Effector memory CD4-positive, alpha-beta T cell (primary cell): Measurements from ENCODE around the gene DNAH12.

ENCODE experiments used
- DNase-seq, 3 donors: peaks; one replicate each; pipeline ENCODE4 v3.0.0-alpha.2; 2020
- H3K27ac ChIP-seq: 2 replicates; pipeline ENCODE4 v1.7.0; 2013; ENCODE audit warnings: mild to moderate bottlenecking, low read length, moderate library complexity; ENCODE audit not compliant: insufficient read depth, poor library complexity, severe bottlenecking
- H3K27me3 ChIP-seq: replicated peaks from 2 replicates; pipeline ENCODE4 v1.7.0; 2013; ENCODE audit warnings: mild to moderate bottlenecking, low read length; ENCODE audit not compliant: insufficient read depth, control insufficient read depth, poor library complexity, severe bottlenecking
- H3K36me3 ChIP-seq: 2 replicates; pipeline ENCODE4 v1.7.0; 2013; ENCODE audit warnings: mild to moderate bottlenecking, low read length, moderate library complexity; ENCODE audit not compliant: control insufficient read depth, insufficient read depth
- H3K4me1 ChIP-seq: 2 replicates; pipeline ENCODE4 v1.7.0; 2013; ENCODE audit warnings: low read length, mild to moderate bottlenecking; ENCODE audit not compliant: control insufficient read depth, insufficient read depth, poor library complexity, severe bottlenecking
- H3K4me3 ChIP-seq: 2 replicates; pipeline ENCODE4 v1.7.0; 2013; ENCODE audit warnings: low read length, low read depth, mild to moderate bottlenecking; ENCODE audit not compliant: insufficient read depth, poor library complexity, severe bottlenecking
- H3K9me3 ChIP-seq: 2 replicates; pipeline ENCODE4 v1.7.0; 2013; ENCODE audit warnings: mild to moderate bottlenecking, low read length, moderate library complexity; ENCODE audit not compliant: control insufficient read depth

The DNAH12 gene

GRCh38 chr3:57292897-57293526 is 251.1 kb downstream of the DNAH12 start:
- no peaks in the 10 kb centered on the region for H3K27me3 ChIP-seq
- no peak for DNase-seq
- no peaks in the 10 kb centered on the region for H3K9me3 ChIP-seq
- H3K4me1 ChIP-seq = no peaks in the 10 kb centered on the region
- no peaks in the 10 kb centered on the region for H3K36me3 ChIP-seq
- no peak overlapping the region for H3K27ac ChIP-seq
- no peak overlapping the region for H3K4me3 ChIP-seq

GRCh38 chr3:57292159-57292896 is 251.8 kb downstream of the DNAH12 start, which contains the start of gene ASB14:
Gene ASB14 (minus strand): TSS chr3:57292685. CDS start chr3:57292033, 652 bp downstream.
- no peak within 1 kb of the TSS for H3K27ac ChIP-seq
- no peaks in the 10 kb centered on the region for H3K27me3 ChIP-seq
- H3K4me1 ChIP-seq = no peaks in the 10 kb centered on the region
- H3K9me3 ChIP-seq = no peaks in the 10 kb centered on the region
- H3K36me3 ChIP-seq = no peaks in the 10 kb centered on the region
- no peak for DNase-seq
- H3K4me3 ChIP-seq = no peak within 1 kb of the TSS

DNA sequence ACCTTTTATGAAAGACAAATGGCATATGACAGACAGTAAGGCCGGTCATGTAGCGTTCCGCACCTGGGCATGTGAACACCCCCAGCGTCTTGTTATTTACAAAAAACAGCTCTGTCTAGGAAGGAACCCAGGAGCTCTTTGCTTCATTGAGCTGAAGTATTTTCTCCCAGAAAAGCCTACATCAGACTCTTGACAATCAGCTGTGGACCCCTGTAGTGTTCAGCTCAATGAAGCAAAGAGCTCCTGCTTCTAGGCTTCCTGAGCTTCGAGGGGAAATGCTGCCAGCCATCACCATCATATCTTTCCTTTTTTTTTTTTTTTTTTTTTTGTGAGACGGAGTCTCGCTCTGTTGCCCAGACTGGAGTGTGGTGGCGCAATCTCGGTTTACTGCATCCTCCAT is 255.7 kb downstream of the DNAH12 start:
- H3K9me3 ChIP-seq = no peaks in the 10 kb centered on the region

GRCh38 chr3:57287205-57287604 is 256.9 kb downstream of the DNAH12 start:
- DNase-seq = no peak
- Histone ChIP-seq H3K4me3 (no peak overlapping the region), H3K9me3 (no peaks in the 10 kb centered on the region), H3K36me3 (no peaks in the 10 kb centered on the region), H3K4me1 (no peaks in the 10 kb centered on the region), H3K27ac (no peak overlapping the region), H3K27me3 (no peaks in the 10 kb centered on the region)

More for the DNA sequence above, 255.7 kb downstream of the DNAH12 start:
- H3K4me1 ChIP-seq = no peaks in the 10 kb centered on the region
- H3K36me3 ChIP-seq = no peaks in the 10 kb centered on the region
- H3K4me3 ChIP-seq = no peak overlapping the region
- no peak for DNase-seq
- no peak overlapping the region for H3K27ac ChIP-seq
- no peaks in the 10 kb centered on the region for H3K27me3 ChIP-seq

GRCh38 chr3:57283334-57283733 is 260.8 kb downstream of the DNAH12 start:
- Histone ChIP-seq H3K36me3 (no peaks in the 10 kb centered on the region), H3K4me1 (no peaks in the 10 kb centered on the region), H3K27me3 (no peaks in the 10 kb centered on the region), H3K4me3 (no peak overlapping the region), H3K27ac (no peak overlapping the region), H3K9me3 (no peaks in the 10 kb centered on the region)
- no peak for DNase-seq

- DNase-seq = no peak
- Histone ChIP-seq H3K36me3 (no peaks in the 10 kb centered on the region), H3K27me3 (no peaks in the 10 kb centered on the region), H3K27ac (no peak overlapping the region), H3K4me3 (no peak overlapping the region), H3K9me3 (no peaks in the 10 kb centered on the region), H3K4me1 (no peaks in the 10 kb centered on the region)
Measured at GRCh38 chr3:57281715-57282114, 262.4 kb downstream of the DNAH12 start.

DNA sequence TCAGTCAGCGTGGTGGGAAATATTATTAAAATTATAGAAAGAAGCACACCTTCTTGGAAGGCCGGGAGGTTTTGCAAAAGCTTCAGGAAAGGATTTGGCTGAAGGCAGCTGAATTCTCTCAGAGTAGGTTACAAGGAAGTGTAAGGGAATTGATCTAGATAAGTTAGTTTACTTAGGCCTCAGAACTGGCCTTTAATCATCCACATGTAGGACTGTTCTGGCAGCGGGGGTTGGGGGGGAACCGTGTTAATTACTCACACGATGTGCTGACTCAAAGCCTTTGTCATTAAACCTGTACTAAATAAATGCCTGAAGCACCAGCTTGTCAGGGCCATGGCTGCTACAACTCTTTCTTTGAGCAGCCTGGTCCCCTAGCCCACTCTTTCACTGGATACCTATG is 264.5 kb downstream of the DNAH12 start:
- no peak for DNase-seq
- H3K9me3 ChIP-seq = no peaks in the 10 kb centered on the region
- no peak overlapping the region for H3K27ac ChIP-seq

DNA sequence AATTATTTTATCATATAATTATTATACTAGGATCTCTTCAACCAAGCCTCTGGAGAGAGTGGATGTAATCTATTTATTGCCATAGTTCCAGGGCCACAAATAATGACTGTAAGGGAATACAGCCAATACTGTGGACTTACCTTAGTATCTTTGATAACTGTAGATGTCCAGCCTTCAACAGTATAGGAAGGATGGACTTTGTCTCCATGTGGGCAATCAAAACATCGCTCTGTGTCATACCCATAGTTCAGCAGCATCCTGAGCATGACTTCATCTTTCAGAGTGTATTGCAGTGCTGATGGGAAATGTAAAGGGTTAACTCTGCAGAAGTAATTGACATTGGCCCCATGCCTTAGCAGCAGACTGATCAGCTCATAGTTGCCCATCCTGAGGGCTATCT is 265.9 kb downstream of the DNAH12 start:
- Histone ChIP-seq H3K27me3 (no peaks in the 10 kb centered on the region), H3K4me1 (no peaks in the 10 kb centered on the region), H3K27ac (no peak overlapping the region), H3K4me3 (no peak overlapping the region), H3K36me3 (peaks cover 3% of the 10 kb centered on the region), H3K9me3 (no peaks in the 10 kb centered on the region)
- no peak for DNase-seq

More for the DNA sequence above, 264.5 kb downstream of the DNAH12 start:
- Histone ChIP-seq H3K36me3 (no peaks in the 10 kb centered on the region), H3K27me3 (no peaks in the 10 kb centered on the region), H3K4me1 (no peaks in the 10 kb centered on the region), H3K4me3 (no peak overlapping the region)

DNA sequence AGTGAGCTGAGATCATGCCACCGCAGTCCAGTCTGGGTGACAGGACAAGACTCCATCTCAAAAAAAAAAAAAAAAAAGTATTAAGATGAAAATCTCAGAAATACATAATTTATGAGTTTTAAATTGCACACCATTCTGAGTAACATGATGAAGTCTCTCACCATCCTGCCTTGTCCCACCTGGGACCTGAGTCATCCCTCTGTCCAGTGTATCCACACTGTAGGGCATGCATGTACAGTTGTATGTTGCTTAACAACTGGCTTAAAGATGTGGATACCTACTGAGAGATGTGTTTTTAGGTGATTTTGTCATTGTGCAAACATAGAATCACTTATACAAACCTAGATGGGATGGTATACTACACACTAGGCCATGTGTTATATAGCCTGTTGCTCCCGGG is 268.8 kb downstream of the DNAH12 start:
- no peak for DNase-seq
- H3K9me3 ChIP-seq = no peaks in the 10 kb centered on the region
- no peaks in the 10 kb centered on the region for H3K27me3 ChIP-seq
- H3K36me3 ChIP-seq = peaks cover 14% of the 10 kb centered on the region
- H3K4me3 ChIP-seq = no peak overlapping the region
- H3K27ac ChIP-seq = no peak overlapping the region
- H3K4me1 ChIP-seq = no peaks in the 10 kb centered on the region

GRCh38 chr3:57274845-57275244 is 269.3 kb downstream of the DNAH12 start:
- H3K27me3 ChIP-seq = no peaks in the 10 kb centered on the region
- peaks cover 14% of the 10 kb centered on the region for H3K36me3 ChIP-seq
- H3K9me3 ChIP-seq = no peaks in the 10 kb centered on the region
- no peak overlapping the region for H3K27ac ChIP-seq
- H3K4me1 ChIP-seq = no peaks in the 10 kb centered on the region
- DNase-seq = no peak
- no peak overlapping the region for H3K4me3 ChIP-seq
